ENCODE results near the gene EMID1.
A peak's percentile ranks its signal among the peaks of the same experiment; 100 is the strongest.

The EMID1 gene

DNA sequence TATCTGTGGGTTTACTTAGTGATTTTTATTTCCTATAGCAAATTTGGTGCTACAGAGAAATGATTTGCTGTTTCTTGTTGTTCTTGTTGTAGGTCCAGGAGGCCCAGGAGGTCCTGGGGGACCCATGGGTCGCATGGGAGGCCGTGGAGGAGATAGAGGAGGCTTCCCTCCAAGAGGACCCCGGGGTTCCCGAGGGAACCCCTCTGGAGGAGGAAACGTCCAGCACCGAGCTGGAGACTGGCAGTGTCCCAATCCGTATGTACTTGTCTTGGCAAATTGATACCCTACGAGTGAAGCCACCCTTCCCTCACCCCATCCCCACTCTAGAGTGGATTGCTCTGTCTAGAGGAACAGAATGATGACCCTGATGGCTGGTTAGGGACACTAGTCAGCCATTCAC lies 92.9 kb downstream of the EMID1 start:
- no peak for DNase-seq

DNA sequence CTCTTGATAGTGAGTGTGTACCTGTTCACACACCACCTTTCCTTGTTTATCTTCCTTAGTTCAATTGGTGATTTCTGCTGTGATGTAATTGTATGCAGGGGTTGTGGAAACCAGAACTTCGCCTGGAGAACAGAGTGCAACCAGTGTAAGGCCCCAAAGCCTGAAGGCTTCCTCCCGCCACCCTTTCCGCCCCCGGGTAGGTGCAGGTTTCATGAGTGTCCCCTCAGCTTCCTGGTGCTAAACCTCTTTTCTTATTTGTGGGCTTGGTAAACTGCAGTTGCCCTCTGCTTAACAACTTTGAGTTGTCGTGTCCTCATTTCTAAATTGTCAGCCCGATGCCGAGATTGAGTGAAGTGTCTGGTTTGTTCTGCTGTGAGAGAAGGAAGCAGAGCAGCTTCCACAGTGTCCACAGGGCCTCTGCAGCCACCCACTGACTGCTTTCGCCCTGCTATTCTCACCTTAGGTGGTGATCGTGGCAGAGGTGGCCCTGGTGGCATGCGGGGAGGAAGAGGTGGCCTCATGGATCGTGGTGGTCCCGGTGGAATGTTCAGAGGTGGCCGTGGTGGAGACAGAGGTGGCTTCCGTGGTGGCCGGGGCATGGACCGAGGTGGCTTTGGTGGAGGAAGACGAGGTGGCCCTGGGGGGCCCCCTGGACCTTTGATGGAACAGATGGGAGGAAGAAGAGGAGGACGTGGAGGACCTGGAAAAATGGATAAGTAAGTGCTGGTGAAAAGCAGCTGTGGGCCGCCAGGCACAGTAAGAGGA lies 93.6 kb downstream of the EMID1 start:
- no peak for DNase-seq

DNA sequence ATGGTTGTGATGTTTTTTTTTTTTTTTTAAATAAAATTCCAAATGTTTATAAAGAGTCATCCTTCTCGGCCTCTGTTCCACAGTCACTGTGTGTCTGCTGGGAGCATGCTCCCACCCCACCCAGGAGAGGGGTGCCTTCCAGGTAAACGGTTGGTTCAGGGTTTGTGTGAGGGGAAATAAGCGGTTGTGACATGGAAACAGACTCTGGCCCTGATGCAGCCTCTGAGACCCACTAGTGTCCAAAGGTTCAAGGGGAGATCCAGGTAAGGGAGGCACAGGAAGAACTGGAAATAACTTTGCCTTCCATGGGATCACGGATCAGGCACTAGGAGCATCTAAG lies 94.7 kb downstream of the EMID1 start:
- no peak for DNase-seq

DNA sequence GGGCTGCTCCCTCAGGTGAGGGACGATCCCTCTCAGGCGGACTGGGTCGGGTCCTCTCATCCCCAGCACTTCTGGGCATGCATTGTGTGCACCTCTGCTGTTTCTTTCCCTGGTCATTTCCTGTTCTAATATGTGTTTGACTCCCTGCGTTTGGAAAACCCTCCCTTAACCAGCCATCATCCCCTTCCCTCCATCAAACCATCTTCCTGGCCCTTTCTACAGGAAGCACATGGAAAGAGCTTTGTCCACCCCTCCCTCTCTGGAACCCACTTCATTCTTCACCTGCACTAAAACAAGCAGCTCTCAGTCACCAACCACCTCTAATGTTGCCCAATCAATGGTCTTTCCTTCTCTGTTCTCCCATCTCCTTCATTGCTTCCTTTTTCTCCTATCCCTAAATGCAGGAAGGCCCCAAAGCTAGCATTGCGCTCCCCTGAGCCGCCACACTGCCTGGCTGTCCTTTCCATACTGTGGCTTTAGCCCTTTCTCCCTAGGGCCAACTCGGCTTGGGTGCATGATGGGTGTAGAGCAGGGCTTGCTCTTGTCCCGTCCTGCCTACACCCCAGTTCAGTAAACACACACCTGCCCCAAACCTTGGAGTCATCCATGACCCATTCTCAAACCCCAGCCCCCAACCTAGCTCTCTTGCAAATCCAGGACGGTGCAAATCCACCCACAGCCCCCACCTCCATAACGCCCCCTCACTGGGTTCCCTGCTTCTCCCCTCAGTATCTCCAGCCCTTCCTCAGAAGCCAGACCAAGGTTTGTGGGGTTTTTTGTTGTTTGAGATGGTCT lies 95.3 kb downstream of the EMID1 start:
- DNase-seq, result peak; percentile 46

DNA sequence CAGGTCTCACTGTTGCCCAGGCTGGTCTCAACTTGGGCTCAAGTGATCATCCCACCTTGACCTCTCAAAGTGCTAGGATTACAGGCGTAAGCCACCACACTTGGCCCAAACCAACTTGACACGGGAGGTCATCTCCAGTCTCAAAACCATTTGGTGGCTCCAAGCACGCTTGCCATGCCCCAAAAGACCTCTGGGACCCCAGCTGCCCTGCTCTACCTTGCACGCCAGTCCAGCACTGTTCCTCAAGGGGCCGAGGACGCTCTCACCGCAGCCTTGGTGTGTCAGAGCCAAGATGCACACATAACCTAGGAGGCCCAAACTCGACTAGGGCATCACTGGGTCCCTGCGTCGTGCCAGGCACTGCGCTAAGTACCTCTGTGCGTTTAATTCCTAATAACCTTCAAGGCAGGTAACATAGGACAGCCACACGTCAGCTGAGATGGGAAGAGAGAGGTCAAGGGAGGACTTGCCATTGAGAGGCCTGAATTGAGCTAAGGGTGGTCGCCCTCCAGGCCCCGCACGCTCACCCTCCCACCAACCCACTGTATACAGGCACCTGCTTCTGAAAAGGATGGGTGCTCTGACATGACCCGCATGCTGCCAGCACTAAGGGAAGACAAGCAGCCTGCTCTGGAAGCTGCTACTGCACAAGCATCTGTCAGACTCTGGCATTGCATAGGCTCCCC lies 96.2 kb downstream of the EMID1 start:
- DNase-seq, result peak; percentile 32

DNA sequence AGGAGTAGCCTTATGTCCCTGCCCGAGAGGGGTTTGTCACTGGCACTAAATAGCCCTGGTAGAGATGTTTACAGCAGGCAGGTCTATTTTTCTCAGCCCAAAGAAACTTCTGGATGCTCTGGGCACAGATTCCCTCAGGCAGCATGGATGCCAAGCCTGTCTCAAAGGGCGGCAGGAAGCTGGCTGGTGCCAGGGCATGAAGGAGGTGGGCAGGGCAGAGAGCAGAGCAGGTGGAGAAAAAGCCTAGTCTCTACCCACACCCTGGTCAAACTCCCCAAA lies 96.6 kb downstream of the EMID1 start:
- no peak for DNase-seq

DNA sequence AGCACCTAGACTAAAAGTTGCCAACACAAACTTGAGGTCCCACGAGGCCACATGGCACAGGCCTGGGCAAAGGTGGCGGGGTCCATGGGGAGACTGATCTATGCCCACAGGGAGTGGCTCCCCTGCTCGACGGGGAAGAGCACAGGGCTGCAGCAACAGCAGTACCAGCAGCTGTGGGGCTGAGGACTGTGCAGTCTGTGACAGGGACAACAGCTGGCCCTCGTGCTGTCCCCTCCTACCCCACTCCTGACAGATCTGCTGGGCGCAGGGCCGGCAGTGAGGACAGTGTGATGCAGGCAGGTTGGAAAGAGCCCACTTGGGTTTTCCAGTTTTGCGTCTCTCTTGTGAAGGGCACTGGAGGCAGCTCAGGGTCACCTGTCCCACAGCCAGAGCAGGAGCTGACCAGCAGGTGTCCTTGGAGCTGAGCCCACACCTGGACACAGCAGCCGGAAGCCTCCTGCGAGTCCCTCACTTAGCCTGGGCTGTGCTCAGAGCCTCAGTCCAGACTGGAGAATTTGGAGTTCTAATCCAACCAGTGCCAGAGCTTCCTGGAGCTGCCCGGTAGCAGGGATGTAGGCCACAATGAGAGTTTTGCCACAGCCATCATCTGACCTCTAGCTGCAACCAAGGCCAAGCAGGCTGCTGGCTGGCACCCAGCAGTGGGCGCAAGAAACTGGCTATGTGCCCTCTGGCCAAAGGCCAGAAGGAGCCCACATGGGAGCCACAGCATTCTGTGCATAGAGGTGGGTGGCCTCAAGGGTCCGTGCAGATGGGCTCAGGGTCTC lies 97.2 kb downstream of the EMID1 start:
- DNase-seq, result peak; percentile 41

DNA sequence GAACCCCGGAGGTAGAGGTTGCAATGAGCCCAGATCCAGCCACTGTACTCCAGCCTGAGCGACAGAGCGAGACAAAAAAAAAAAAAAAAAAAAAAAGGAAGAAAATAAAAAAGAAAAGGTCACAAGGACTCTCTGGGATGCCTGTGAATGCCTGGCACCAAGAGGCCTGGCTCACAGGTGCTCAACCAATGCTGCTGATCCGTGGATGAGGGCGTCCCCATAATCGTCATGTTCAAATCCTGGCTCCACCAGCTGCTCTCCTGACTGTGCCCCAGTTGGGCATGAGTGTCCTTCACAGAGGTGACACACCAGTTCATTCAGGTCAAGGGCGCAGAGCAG lies 100.1 kb downstream of the EMID1 start:
- no peak for DNase-seq

DNA sequence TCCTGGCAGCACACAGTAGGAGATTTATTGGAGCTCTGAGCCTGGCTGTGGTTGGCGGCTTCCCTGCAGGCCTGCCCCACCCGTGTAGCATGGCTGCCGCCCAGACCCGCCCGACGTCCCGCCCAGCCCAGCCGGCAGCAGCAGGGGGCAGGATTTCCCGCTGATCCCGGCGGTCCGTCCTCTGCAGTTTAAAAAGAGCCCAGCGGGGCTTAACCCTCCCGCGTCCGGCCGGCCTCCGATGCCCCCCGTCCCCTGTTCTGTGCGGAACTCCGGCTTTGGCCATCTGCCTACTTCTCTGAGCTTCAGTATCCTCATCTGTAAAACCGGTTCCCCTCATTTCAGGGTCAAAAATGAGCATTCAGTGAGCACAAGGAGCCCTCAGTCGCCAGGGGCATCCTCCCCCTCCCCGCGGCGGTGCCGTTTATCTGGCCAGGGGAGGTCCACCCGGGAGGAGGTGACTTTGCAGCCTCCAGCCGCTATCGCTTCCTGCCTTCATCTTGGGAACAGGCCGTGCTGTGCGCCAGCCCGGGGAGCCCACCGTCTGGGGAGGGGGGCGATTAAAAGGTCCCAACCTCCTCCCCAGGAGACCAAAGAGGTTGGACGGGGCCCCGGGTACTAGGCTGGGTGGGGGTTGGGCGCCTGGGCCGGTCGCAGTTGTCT lies 100.6 kb downstream of the EMID1 start, which contains the start of gene GAS2L1:
Gene GAS2L1, plus strand, starts transcription at position 476 of the 660 bp plus-strand sequence. CDS start 1,456 bp downstream, outside the sequence.
- DNase-seq, result peak; percentile 84

DNA sequence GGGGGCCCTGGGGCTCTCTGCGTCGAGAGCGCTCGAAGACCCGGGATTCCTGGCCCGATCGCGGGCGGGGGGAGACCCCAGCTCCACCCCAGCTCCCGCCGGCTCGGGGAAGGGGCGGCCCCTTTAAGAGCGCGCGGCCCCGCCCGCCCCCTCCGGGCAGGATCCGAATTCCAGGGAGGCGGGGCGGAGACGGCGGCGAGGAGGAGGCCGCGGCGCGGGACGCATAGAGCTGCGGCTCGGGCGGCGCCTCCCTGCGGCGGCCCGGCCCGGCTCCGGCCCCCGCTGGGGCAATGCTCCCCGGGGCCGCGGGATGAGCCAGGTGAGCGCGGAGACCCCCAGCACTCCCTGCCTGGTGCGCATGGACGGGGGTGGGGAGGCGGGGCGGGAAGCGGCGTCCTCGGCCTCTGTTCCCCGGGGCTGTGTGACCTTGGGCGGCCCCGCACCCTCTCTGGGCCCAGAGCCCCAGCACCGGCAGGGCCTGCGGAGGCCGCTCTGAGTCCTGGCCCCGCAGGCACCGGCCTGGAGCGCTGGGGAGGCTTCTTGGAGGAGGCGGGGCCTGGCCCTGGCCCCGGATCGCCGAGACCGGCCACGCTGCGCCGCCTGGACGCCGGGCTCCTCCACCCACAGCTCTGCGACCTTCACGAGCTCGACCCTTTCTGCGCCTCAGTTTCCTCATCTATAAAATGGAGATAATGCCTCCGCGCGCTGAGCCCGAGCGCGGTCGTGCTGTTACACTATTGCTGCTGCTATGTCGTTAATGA lies 101.3 kb downstream of the EMID1 start:
- DNase-seq, result peak; percentile 86

DNA sequence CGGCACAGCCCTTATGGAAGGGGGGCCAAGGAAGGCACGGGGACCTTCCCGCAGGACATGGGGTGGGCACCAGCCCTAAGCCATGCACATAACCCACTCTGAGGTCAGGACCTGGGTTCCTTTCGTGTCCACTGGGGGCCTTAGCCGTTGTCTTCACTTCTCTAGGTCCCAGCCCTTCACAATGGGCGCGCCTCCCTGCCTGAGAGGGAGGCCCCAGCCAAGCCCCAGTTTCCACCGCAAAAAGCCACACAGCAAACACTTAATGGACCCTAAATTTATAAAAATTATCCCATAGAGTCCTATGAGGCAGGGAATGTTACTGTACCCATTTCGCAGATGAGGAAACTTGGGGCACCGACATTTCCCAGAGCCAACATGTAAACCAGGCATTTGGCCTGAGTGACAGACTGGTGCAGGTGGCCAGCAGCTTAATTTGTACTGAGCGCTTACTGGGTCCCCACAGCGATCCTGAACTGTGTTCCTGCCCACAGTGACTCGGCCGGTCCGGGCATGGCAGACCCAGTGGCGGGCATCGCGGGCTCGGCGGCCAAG lies 102.0 kb downstream of the EMID1 start:
- DNase-seq, result no peak

DNA sequence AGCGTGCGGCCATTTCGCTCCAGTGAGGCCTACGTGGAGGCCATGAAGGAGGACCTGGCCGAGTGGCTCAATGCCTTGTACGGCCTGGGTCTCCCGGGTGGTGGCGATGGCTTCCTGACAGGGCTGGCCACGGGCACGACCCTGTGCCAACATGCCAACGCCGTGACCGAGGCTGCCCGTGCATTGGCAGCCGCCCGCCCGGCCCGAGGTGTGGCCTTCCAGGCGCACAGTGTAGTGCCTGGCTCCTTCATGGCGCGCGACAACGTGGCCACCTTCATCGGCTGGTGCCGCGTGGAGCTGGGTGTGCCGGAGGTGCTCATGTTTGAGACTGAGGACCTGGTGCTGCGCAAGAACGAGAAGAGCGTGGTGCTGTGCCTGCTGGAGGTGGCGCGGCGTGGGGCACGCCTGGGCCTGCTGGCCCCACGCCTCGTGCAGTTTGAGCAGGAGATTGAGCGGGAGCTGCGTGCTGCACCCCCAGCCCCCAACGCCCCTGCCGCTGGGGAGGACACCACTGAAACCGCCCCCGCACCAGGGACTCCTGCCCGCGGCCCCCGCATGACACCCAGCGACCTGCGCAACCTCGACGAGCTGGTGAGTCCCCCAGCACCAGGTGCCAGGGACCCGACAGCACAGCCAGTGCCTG lies 102.6 kb downstream of the EMID1 start:
- DNase-seq, result no peak

DNA sequence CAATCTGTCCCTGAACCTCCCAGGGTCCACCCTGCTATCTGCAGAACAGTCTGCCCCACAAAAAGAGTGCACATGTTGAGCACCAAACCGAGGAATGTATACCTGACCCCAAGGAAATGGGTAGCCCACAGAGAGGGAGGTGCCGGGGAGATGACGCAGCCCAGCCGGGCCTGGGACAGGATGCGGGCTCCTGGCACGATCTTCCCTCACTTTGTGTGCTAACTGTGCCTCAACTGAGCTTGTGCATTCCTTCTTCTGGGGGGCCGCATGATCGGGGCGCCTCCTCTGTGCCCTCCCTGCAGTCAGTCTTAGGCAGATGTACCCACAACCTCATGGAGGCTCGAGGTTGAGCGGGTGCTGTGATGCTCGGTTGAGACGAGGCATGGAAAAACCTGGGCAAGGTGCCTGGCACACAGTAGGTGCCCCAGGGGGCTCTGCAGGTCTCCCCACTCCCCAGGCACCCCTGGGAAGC lies 103.1 kb downstream of the EMID1 start:
- DNase-seq, result no peak
